ENCODE data around the gene KIF26A.

KIF26A gene

DNA sequence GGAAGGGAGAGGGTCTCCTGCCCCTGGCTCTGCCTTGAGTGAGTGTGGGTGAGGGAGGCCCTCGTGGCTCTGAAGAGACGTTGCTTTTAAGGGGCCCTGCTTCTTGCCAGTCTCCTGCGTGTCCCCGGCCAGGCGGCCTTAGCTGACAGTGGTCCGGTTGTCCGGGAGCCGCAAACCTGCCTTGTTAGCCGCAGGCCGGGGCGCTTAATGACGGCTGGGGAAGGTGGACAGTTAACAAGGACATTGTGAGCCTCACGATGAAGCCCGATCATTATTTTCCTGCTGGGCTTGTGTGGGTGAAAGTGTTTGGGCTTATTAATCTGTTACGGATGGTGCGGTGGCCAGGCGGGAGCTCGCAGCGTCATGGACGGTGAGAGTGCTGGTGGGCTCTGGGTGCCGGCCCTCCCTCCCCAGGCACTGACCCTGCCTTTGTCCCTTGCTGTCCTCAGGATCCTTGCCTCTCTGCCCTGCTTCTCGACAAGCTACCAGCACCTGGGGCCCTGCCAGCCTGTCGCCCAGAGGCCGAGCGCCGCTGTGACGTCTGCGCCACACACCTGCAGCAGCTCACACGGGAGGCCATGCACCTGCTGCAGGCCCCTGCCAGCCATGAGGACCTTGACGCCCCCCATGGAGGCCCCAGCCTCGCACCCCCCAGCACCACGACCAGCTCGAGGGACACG lies 13.3 kb downstream of the KIF26A start:
- no peak for TF ChIP-seq GATA2 (IDR thresholded peaks at IDR 0.05; ENCODE audit: low read depth, low read length)
- no peak for TF ChIP-seq GATA3 (IDR thresholded peaks at IDR 0.05; ENCODE audit: low read depth, low read length)

DNA sequence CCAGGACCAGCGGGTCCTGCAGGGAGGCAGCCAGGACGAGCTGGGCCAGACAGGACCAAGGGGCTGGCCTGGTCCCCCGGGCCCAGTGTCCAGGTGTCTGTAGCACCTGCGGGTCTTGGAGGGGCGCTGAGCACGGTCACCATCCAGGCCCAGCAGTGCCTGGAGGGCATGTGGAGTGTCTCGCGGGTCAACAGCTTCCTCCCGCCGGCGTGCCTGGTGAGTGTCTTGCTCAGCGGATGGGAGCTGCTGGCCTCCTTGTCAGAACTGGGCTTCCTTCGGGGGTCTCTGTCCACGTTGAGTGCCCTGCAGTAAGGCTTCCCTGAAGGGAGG lies 13.8 kb downstream of the KIF26A start:
- TF ChIP-seq GATA2 (IDR thresholded peaks at IDR 0.05; ENCODE audit: low read depth, low read length) (no peak), GATA3 (IDR thresholded peaks at IDR 0.05; ENCODE audit: low read depth, low read length) (no peak)

DNA sequence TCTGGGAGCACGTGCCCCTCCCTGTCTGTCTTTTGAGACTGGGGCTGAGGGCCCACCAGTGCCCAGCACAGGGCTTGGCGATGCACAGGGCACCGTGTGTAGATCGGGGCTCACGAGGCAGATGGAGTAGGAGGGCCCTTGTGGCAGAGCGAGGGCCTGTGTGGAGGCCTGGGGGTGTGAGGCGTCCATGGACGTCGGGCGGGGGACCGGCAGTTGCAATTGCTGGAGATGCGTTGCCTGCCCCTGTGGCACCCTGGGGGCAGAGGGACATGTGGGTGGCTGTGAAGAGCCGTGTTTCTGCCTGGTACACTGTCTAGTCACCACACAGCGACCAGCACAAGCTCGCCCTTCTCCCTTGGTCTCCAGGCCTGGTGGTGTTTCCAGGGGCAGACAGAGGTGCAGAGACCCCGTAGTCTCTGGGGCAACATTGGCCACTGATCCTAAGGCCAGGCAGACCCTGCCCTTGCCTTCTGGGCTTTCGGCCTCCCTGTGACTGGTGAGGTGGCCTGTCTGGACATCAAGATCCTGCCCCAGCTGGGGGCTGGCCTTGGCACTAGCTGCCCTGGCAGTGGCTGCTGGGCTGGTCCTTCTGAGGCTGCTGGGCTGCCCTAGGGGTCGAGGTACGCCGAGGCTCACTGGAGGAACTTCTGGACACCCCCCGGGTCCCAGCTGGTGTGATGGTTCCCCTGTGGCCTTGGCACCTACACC lies 14.5 kb downstream of the KIF26A start:
- no peak for TF ChIP-seq GATA3 (IDR thresholded peaks at IDR 0.05; ENCODE audit: low read depth, low read length)
- no peak for TF ChIP-seq GATA2 (IDR thresholded peaks at IDR 0.05; ENCODE audit: low read depth, low read length)

DNA sequence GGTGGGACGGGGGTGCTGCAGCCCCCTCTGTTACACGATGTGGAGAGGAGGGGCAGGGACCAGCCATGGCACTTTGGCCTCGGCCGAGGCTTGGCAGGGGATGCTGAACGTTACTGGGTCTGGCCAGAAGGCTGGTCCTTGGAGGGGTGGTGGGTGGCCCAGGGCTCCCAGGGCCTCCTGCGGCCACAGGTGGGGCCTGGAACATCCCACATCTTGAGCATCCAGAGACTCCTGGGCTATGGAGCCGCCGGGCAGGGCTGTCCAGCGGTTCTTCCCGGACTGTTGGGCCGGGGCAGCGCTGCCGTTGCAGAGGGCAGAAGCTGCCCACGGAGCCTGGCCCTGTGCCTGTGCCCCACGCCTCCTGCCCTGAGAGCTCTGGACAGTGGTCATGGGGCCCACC lies 15.9 kb downstream of the KIF26A start:
- no peak for TF ChIP-seq GATA3 (IDR thresholded peaks at IDR 0.05; ENCODE audit: low read depth, low read length)

DNA sequence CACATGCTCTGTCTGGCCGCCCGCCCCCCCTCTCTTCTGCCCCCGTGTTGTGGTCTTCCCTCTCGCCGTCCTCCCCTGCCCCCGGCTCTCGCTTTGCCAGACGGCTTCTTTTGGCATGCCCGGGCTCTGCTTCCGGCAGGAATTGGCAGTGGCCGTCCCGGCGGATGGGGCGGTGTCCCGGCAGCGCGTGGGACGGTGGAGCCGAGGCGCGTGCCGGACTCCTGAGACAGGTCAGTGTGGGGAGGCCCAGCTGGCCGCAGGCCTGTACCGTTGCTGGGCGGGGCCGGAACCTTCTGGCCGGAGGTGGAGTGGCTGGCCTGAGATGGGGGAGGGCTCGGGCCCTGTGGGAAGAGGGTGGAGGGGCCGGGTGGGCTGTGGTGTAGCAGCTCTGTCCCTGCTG lies 17.1 kb downstream of the KIF26A start:
- no peak for TF ChIP-seq GATA3 (IDR thresholded peaks at IDR 0.05; ENCODE audit: low read depth, low read length)
- TF ChIP-seq GATA2 (IDR thresholded peaks at IDR 0.05; ENCODE audit: low read depth, low read length): no peak

DNA sequence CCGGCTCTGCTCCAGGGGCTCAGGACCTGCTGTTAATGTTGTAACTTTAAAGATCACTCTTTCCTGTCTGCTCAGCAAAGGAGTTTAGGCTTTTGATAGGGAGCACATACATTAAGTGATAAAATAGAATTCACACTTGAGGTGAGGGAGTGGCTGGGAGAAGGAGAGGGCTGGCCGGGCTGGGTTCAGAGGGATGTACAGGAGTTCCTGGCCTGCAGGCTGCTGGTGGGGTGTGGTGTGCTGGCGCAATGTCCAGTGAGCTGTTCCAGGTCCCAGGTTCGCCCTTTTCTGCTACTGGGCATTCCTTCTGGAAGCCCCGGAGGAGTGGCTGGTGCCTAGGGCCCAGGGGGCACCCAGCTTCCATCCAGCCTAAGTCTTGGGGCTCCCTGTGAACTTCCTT lies 17.8 kb downstream of the KIF26A start:
- TF ChIP-seq GATA2 (IDR thresholded peaks at IDR 0.05; ENCODE audit: low read depth, low read length): no peak
- no peak for TF ChIP-seq GATA3 (IDR thresholded peaks at IDR 0.05; ENCODE audit: low read depth, low read length)

DNA sequence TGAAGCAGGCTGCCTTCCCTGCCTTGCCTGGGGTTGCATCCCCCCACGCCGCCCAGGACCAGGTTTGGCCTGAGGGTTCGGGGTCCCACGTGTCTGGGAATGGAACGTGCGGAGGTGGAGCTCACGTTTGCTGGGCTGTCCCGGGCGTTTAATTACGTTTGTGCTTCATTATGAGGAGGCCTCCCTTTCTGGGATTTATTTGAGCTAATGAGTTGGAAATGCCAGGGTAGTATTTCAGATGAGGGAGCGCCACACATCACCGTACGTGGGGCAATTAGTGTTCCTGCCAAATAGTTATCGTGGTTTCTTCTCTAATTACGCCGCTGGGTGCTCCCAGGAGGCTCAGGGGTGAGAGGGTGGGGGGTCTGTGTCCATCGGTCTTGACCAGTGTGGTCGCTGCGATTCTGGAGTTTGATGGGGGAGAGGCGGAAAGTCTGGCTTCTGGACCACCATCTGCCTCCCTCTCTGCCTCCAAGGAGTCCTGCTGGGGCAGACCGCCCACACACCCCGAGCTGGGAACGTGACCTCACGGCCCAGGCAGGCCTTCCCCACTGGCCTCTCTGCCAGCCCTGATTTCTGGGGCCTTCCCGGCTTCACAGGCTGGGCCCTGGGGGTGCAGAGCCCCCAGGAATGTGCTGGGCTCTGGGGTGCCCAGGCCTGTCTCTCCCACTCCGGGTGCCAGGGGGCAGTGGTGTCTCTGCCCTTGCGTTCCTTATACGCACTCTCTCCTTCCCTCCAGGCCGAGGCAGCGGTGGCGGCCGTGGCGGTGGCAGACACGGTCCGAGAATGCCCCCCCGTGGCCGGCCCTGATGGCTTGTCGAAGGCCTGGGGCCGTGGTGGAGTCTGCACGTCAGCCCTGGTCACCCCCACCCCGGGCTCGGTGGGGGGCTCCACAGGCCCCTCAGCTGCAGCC lies 18.9 kb downstream of the KIF26A start:
- no peak for TF ChIP-seq GATA2 (IDR thresholded peaks at IDR 0.05; ENCODE audit: low read depth, low read length)
- TF ChIP-seq GATA3 (IDR thresholded peaks at IDR 0.05; ENCODE audit: low read depth, low read length): no peak

DNA sequence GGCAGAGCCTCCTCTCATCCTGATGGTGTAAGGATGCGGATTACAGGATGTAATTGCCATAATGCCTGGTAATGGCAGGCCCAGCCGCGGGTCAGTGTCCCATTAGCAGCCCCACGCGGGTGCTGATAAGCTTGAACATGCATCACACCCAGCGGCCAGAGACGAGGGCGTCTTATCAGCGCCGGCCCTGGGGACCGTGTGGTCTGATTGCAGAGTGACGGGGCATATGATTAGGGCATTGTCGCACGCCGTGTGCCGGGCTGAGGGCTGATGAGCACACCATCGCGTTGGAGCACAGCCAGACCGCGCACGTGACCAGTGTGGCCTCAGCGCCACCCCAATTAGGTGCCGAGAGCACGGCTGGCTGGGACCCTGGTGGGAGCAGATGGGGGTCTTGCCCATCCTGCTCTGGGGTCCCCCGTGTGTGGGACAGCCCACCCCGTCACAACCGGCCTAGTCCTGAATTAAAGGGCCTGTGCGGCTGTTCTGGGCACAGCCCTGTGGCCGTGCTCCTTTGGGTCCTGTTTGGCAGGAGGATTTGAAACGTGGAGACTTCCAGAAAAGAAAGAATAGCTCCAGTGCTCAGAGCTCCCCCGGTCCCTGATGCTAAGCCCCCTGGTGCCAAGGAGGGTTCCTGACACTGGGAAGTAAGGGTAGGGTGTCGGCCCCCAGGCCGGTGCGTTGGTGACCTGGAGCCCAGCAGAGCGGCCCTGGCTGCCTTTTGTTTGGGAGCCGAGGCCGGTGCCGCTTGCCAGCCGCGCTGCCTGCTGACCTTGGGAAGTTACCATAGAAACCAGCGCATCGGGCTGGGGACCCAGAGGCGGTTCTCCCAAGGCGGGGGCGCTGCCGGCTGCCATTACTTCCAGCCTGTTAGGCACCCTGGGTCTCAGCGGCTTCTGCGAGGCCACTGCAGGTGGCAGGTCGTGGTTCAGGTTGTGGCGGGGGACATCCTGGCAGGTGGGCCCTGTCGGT lies 20.7 kb downstream of the KIF26A start:
- TF ChIP-seq GATA2 (IDR thresholded peaks at IDR 0.05; ENCODE audit: low read depth, low read length) (peak; percentile 97), GATA3 (IDR thresholded peaks at IDR 0.05; ENCODE audit: low read depth, low read length) (no peak)

DNA sequence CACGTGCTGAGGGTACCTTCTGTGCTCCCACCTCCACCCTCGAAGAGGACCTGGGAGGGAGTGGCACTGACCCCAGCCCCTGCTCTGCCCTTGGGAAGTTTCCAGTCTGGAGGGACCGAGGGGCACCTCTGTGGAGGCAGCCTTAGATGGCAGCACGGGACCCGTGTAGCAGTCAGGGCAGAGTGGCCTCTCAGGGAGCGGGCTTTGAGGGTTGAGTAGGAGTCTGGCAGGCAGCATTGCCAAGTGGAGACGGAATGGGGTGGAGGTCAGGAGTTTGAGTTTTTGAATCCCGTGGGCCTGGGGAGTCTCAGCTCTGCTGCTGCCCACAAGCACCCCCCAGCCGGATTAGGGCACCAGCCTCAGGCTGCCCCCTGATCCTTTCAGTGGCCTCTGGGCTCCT lies 21.6 kb downstream of the KIF26A start:
- TF ChIP-seq GATA2 (IDR thresholded peaks at IDR 0.05; ENCODE audit: low read depth, low read length) (no peak), GATA3 (IDR thresholded peaks at IDR 0.05; ENCODE audit: low read depth, low read length) (no peak)

DNA sequence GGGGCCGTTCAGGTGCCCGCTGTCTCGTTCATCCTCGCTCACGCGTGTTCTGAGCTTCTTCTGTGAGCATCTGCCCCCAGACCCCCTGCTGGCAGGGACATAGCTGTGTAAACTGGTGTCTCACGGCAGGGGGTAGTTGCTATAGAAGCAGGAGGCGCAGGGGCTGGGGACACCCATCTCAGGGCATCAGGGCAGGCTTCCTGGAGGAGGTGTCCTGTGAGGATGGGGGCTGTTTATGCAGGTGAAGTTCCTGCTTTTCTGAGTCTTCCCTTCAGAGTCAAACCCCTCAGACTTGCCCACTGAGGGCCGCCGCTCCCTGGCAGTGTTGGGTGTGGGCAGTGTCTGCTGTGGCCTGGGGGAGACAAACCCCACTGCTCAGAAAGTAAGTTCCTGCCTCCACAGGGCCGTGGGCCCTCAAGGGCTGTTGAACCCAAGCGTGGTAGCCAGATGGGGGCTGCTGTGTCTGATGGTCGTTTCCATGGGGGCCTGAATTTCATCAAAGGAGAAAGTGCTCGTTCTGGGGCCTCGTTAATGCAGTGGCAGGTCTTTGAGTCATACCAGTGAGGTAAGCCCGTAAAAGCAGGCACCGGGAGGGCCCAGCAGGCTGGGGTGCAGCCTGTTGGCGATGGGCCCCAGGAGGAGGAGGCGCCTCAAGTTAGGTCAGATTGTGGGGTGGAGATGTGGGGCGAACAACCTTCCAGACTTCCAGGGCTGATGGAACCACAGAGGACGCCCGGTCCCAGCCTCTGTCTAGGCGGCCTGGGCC lies 23.4 kb downstream of the KIF26A start:
- TF ChIP-seq GATA3 (IDR thresholded peaks at IDR 0.05; ENCODE audit: low read depth, low read length) (no peak), GATA2 (IDR thresholded peaks at IDR 0.05; ENCODE audit: low read depth, low read length) (no peak)

DNA sequence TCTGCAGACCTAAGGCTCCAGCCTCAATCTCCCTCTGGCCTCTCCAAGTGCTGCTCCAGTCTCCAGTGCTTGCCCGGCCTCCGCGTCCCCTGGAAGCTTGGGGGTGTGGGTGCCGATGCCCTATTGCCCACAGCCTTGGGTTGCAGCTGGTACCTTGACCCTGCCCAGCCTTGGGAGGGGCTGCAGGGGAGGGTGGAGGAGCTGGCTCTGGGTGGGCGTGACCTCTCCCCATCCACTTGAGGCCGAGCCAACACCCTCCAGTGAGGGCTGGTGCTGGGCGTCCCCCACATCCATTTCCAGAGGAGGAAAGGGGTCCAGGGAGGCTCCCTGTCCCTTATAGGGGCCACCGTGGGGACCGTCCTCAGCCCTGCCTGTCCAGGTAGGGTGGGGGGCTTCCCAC lies 24.1 kb downstream of the KIF26A start:
- TF ChIP-seq GATA3 (IDR thresholded peaks at IDR 0.05; ENCODE audit: low read depth, low read length) (no peak), GATA2 (IDR thresholded peaks at IDR 0.05; ENCODE audit: low read depth, low read length) (no peak)

DNA sequence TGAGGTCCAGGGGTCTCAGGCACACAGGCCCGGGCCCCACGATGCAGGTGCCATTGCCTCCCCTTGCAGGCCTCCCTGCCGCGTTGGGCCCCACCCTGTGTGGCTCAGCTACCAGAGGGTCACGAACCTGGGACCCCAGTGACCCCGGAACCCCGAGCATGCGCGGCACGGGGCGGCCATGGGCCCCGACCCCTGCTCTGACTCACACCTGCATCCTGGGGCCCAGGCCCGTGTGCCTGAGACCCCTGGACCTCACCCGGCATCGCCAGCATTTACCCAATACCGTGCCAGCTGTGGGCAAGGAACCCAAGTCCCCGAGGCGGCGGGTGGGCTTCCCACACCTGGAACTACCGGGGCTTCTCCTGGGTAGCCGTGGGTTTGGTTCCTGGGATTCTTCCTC lies 25.2 kb downstream of the KIF26A start:
- TF ChIP-seq GATA3 (IDR thresholded peaks at IDR 0.05; ENCODE audit: low read depth, low read length) (no peak), GATA2 (IDR thresholded peaks at IDR 0.05; ENCODE audit: low read depth, low read length) (no peak)

DNA sequence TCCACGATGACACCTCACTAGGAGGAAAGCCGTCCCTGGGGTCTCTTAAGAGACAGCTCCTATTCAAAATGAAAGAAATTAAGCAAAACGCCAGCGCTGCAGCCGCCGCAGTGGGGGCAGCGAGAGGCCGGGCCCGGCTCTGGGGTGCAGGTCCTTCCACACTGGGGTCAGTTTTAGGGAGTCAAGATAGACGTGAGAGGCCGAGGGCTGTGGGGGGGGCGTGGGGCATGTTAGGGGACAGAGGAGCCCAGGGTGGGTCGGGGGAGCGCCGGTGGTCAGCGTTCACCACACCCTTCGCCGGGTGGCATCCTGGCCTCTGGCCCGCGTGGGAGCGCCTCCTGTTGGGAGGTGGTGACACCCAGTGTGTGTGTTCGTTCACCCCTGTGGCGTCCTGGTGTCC lies 25.7 kb downstream of the KIF26A start:
- TF ChIP-seq GATA3 (IDR thresholded peaks at IDR 0.05; ENCODE audit: low read depth, low read length): no peak
- TF ChIP-seq GATA2 (IDR thresholded peaks at IDR 0.05; ENCODE audit: low read depth, low read length): no peak

All from SH-SY5Y (cell line).